MM.1S (cell line): ENCODE data around the gene CYP20A1.
"Not testable (repeated sequence)": the region's sequence is repeated elsewhere in the genome, so short reads cannot be mapped to it uniquely, and the experiment has no call there.

ENCODE experiments used
- DNase-seq: peaks from one replicate; pipeline ENCODE4 v3.0.0-alpha.2; 2015
- H2AFZ ChIP-seq: fragments of 300-600 bp; sonication (generic); 2 replicates; pipeline ENCODE4 v1.6.0; 2016; ENCODE audit warnings: antibody characterized with exemption, low read length
- H3F3A ChIP-seq: fragments of 300-600 bp; sonication (generic); 2 replicates; pipeline ENCODE4 v1.6.1; 2016; ENCODE audit warnings: mild to moderate bottlenecking, antibody characterized with exemption, low read length, moderate library complexity, mixed read lengths; ENCODE audit not compliant: insufficient read depth
- H3K27ac ChIP-seq: fragments of 300-600 bp; sonication (generic); 2 replicates; pipeline ENCODE4 v1.5.1; 2016; ENCODE audit warnings: mild to moderate bottlenecking, low read length
- H3K27me3 ChIP-seq: fragments of 300-600 bp; sonication (generic); replicated peaks from 2 replicates; pipeline ENCODE4 v1.6.0; 2016; ENCODE audit warnings: low read length; ENCODE audit not compliant: insufficient read depth
- H3K36me3 ChIP-seq: fragments of 300-600 bp; sonication (generic); replicated peaks from 2 replicates; pipeline ENCODE4 v1.6.1; 2016; ENCODE audit warnings: mild to moderate bottlenecking, low read length, mixed read lengths; ENCODE audit not compliant: insufficient read depth
- H3K4me1 ChIP-seq: fragments of 300-600 bp; sonication (generic); 2 replicates; pipeline ENCODE4 v1.6.1; 2016; ENCODE audit warnings: low read length, mixed read lengths
- H3K4me2 ChIP-seq: fragments of 300-600 bp; sonication (generic); 2 replicates; pipeline ENCODE4 v1.6.0; 2016; ENCODE audit warnings: low read depth, low read length
- H3K4me3 ChIP-seq: fragments of 300-600 bp; sonication (generic); 2 replicates; pipeline ENCODE4 v1.5.1; 2016; ENCODE audit warnings: low read length, mixed read lengths
- H3K79me2 ChIP-seq: fragments of 300-600 bp; sonication (generic); 2 replicates; pipeline ENCODE4 v1.6.1; 2016; ENCODE audit warnings: mixed run types, low read length, mixed read lengths
- H3K9ac ChIP-seq: fragments of 300-600 bp; sonication (generic); 2 replicates; pipeline ENCODE4 v1.6.1; 2016; ENCODE audit warnings: low read length, mixed read lengths
- H3K9me2 ChIP-seq: fragments of 300-600 bp; sonication (generic); replicated peaks from 2 replicates; pipeline ENCODE4 v1.6.1; 2016; ENCODE audit warnings: mild to moderate bottlenecking, low read length, mixed read lengths; ENCODE audit not compliant: insufficient read depth
- H3K9me3 ChIP-seq: fragments of 300-600 bp; sonication (generic); replicated peaks from 2 replicates; pipeline ENCODE4 v1.6.1; 2016; ENCODE audit warnings: mild to moderate bottlenecking, low read length, mixed read lengths; ENCODE audit not compliant: insufficient read depth
- H4K20me1 ChIP-seq: fragments of 300-600 bp; sonication (generic); 2 replicates; pipeline ENCODE4 v1.6.1; 2016; ENCODE audit warnings: mild to moderate bottlenecking, low read length, moderate library complexity, mixed read lengths; ENCODE audit not compliant: insufficient read depth
- CTCF ChIP-seq: fragments of 300-600 bp; sonication (generic); IDR thresholded peaks from 2 replicates; pipeline ENCODE4 v1.5.1; 2016; ENCODE audit warnings: antibody characterized with exemption, low read length, mixed read lengths
- EZH2 ChIP-seq: fragments of 300-600 bp; sonication (generic); optimal IDR thresholded peaks from 2 replicates; pipeline ENCODE3; 2017; ENCODE audit warnings: low read depth, mild to moderate bottlenecking, antibody characterized with exemption, low read length, mixed read lengths
- EZH2phosphoT487 ChIP-seq: fragments of 300-600 bp; sonication (generic); IDR thresholded peaks from 2 replicates; pipeline ENCODE4 v1.6.1; 2018; ENCODE audit warnings: antibody characterized with exemption, low read length

CYP20A1 gene

DNA sequence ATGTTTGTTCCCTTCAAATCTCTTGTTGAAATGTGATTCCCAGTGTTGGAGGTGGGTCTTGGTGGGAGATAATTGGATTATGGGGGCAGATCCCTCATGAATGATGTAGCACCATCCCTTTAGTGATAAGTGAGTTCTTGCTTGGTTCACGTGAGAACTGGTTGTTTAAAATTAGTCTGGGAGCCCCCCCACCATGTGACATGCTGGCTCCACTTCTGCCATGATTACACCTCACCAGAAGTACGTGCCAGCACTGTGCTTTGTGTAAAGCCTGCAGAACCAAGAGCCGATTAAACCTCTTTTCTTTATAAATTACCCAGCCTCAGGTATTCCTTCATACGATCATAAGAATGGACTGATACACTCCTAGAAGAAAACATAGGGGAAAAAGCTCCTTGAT, 99.5 kb downstream of the CYP20A1 start:
- no peaks in the 10 kb centered on the region for H3K9me3 ChIP-seq
- no peaks in the 10 kb centered on the region for H3K9me2 ChIP-seq
- DNase-seq = no peak
- H3K36me3 ChIP-seq = no peaks in the 10 kb centered on the region
- no peak overlapping the region for H3K4me2 ChIP-seq
- no peak overlapping the region for H3K4me3 ChIP-seq
- no peaks in the 10 kb centered on the region for H3K4me1 ChIP-seq
- no peaks in the 10 kb centered on the region for H3K27me3 ChIP-seq
- TF ChIP-seq EZH2 = no peak
- TF ChIP-seq EZH2phosphoT487 = no peak
- TF ChIP-seq CTCF = no peak
- H2AFZ ChIP-seq = no peak overlapping the region
- no peak overlapping the region for H3K9ac ChIP-seq
- H3K27ac ChIP-seq = no peak overlapping the region
- peaks cover 34% of the 10 kb centered on the region for H3K79me2 ChIP-seq
- no peaks in the 10 kb centered on the region; the same call in 1 of the 2 replicates for H4K20me1 ChIP-seq
- no peaks in the 10 kb centered on the region for H3F3A ChIP-seq

GRCh38 chr2:203340791-203341487, 102.1 kb downstream of the CYP20A1 start:
- Histone ChIP-seq H2AFZ (no peak overlapping the region), H3K27me3 (no peaks in the 10 kb centered on the region), H3F3A (no peaks in the 10 kb centered on the region), H3K9me2 (no peaks in the 10 kb centered on the region), H3K4me2 (no peak overlapping the region), H4K20me1 (no peaks in the 10 kb centered on the region; the same call in 1 of the 2 replicates), H3K27ac (no peak overlapping the region), H3K36me3 (no peaks in the 10 kb centered on the region), H3K9me3 (no peaks in the 10 kb centered on the region), H3K4me1 (no peaks in the 10 kb centered on the region), H3K9ac (no peak overlapping the region), H3K79me2 (peaks cover 19% of the 10 kb centered on the region), H3K4me3 (no peak overlapping the region)
- TF ChIP-seq EZH2phosphoT487 (no peak), EZH2 (no peak)
- no peak for DNase-seq

DNA sequence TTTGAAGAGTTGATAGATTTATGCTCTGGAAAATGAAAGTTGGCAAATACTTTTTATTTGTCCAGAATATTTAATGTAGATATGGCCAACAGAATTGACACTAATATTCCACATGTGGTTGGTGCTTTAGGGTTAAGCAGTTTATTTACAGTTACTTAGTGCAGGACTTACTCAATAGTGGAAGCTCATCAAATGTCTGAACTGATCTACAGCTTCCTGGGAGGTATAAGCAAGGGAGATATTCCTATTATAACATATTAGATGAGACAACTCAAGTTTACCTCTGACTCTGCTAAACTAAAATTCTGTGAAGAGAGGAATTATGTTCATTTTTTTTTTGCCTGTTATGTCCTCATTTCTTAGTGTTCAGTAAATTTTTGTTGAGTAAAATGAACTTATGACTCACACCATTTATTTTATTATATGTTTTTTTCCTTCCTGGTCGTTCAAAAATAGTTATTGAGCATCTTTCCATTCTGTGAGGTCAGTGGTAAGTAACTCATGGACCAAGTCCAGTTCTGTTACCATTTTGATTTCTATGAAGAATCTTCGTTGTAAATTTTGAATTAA, 103.0 kb downstream of the CYP20A1 start:
- Histone ChIP-seq H4K20me1 (no peaks in the 10 kb centered on the region; the same call in 1 of the 2 replicates), H3K79me2 (peaks cover 10% of the 10 kb centered on the region), H3K27ac (no peak overlapping the region), H3K36me3 (no peaks in the 10 kb centered on the region), H3K4me1 (no peaks in the 10 kb centered on the region), H3K9me3 (no peaks in the 10 kb centered on the region), H3K4me3 (no peak overlapping the region), H3K9ac (no peak overlapping the region), H3K27me3 (no peaks in the 10 kb centered on the region), H3F3A (no peaks in the 10 kb centered on the region), H2AFZ (no peak overlapping the region), H3K9me2 (no peaks in the 10 kb centered on the region), H3K4me2 (no peak overlapping the region)
- TF ChIP-seq EZH2 (no peak), EZH2phosphoT487 (no peak), CTCF (no peak)
- DNase-seq = no peak

- H3K9me3 ChIP-seq, DNase-seq, H3K4me2 ChIP-seq, H4K20me1 ChIP-seq, H3K27me3 ChIP-seq, H3F3A ChIP-seq, H3K9ac ChIP-seq, H3K79me2 ChIP-seq, H3K27ac ChIP-seq, H2AFZ ChIP-seq, H3K36me3 ChIP-seq, H3K9me2 ChIP-seq, H3K4me3 ChIP-seq, H3K4me1 ChIP-seq: not testable (repeated sequence)
These were observed 103.6 kb downstream of the CYP20A1 start for GRCh38 chr2:203342374-203342773.
